GM21447 (cell line): ENCODE results near the gene CYP11A1.
A peak's percentile ranks its signal among the peaks of the same experiment; 100 is the strongest.

Experiments used
- ATAC-seq: cut with Tn5 transposase; IDR thresholded peaks from one replicate; pipeline ENCODE4 v1.9.1; 2021; ENCODE audit not compliant: unreplicated experiment

Gene CYP11A1

DNA sequence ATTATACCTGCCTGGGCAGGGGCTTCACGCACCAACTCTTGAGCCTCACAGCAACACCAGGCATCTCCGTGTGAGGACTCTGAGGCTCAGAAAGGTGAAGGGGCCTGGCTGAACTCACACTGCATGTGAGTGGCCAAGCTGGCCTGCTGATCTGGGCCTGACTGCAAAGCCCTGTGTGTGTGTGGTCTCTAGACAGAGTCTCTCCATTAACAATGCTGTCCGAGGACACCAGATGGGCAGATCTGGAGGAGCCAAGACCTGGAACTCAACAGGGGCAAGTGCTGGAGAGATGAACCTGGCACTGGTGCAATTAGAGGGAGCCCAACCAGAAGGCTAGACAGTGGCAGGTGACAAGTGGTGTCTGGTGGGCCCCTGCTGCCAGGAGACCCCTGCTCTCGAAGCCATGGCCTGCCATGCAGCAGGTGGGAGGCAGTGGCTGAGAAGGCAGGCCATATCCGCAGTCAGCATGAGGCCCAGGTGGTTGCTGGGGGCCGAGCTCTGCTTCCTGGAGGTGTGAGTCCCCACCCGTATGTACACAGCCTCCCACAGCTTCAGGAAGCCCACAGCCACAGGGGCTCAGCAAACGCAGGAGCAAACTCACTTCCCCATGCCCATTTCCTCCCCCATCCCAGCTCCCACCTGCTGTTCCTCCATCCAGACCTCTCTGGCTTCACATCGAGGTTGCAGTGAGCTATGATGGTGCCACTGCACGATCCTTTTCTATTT, 39.0 kb downstream of the CYP11A1 start:
- no peak for ATAC-seq

DNA sequence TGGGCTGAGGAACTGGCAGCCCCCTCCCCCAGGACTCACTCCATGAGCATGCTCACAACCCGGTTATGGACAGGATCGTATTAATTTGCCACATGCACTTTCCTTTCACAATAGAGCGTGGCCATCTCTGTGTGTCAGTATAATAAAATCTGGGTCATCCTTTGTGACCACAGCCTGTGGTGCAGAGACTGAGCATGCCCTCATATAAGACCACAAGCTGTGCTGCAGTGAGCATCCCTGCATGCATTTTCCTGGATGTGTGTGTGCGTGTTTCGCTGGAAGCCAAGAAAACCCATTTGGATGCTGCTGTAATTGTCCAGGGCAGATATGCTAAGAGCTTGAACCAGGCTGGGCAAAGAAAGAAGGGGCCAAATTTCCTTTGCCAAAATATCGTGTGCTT, 39.7 kb downstream of the CYP11A1 start:
- ATAC-seq = no peak

DNA sequence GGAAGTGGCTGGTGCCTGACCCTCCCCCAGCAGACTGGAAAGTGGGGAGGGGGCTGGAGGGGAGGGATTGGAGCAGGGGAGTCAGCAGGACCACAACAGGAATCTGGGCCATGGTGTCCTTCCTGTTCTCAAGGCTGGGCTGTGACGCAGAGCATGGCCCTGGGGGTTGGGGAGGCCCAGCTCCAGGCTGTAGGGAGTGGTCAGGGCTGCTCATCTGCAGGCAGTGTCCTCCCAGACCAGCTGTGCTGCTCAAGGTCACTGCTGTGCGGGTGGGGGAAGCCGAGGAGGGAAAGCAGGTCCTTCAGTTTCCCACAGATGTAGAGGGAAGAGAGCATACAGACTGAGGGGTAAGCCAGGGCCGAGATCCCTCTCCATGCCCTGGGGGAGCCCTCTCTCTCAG, 40.7 kb downstream of the CYP11A1 start:
- ATAC-seq = no peak

DNA sequence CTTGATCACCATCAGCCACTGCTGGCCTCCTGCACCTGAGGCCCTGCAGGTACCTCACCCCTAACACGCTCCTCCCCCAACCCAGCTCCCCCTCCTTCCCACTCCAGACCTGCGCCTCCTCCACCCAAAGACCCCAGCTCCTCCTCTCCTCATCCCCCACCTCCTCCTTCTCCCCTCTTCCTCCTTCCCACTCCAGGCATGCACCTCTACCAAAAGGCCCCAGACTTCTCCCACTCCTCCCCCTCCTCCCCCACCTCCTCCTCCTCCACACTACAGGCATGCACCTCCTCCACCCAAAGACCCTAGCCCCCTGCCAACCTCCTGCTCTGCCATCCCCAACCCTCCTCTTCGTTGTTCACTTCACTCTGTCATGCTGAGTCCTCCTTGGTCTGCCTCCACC, 42.7 kb downstream of the CYP11A1 start:
- ATAC-seq = no peak

DNA sequence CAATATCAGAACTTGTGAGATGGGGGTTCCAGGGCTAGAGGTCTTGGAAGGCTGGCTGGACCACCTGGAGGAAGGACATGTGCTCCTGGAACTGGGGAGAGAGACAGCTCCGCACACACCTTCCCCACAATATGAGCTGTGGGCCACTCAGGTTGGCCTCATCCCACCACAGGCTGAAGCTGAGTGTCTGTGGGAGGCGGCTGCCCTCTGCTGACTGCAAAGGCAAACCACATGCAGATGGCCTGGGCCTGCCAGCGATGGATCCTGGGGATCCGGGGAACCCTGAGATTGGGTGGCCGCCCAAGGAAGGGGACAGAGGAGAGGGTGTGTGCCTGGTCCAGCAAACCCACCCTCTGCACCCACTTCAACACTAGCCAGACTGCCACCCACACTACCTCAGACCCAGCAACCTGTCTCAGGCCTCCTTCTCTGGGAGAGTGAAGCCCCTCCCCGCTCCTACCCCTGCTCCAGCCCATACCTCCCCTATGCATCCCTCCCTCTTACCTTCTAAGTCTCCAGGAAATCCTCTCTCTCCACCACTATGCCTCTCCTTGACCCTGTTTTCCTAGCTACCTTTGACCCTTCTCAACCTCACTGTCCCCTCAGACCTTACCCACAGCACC, 44.8 kb downstream of the CYP11A1 start:
- no peak for ATAC-seq

DNA sequence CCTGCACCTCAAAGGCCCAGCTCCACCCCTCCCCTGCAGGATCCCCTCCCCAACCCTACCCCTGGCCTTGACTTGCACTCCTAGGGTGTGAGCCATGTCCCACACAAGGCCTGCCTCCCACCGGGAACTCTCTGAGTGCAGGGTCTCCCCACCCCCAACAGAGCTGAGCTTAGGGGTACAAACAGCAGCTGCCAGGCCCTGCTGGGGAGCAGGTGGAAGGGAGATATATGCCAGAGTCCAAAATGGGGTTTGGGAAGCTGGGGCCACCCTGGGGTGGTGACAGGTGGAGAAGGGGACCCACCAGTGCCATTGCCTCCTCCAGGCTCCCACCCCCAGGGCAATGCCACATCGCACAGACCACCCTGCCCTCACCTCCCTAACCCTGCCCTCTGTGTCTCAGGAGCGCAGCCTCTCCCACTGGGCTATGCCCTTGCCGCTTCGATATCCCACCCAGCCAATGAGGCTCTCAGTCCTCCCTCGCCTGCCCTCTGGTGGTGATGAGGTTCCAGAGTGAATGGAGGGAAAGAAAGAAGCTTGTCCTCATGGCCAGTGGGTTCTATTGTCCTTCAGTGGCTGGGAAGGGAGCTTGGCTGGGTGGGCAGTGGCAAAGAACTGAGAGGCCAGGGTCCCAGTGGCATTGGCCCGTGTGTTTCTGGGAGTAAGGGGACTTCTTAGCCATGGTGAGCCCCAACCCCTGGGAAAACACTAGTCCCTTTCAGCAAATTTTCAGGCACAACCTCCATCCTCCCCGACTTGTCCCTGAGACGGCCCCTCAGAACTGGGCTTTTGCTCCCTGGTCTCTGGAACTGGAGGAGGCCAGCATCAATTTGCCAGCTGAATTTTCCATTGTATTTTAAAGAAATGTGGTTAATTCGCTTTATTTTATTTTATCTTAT, 46.8 kb downstream of the CYP11A1 start:
- no peak for ATAC-seq

DNA sequence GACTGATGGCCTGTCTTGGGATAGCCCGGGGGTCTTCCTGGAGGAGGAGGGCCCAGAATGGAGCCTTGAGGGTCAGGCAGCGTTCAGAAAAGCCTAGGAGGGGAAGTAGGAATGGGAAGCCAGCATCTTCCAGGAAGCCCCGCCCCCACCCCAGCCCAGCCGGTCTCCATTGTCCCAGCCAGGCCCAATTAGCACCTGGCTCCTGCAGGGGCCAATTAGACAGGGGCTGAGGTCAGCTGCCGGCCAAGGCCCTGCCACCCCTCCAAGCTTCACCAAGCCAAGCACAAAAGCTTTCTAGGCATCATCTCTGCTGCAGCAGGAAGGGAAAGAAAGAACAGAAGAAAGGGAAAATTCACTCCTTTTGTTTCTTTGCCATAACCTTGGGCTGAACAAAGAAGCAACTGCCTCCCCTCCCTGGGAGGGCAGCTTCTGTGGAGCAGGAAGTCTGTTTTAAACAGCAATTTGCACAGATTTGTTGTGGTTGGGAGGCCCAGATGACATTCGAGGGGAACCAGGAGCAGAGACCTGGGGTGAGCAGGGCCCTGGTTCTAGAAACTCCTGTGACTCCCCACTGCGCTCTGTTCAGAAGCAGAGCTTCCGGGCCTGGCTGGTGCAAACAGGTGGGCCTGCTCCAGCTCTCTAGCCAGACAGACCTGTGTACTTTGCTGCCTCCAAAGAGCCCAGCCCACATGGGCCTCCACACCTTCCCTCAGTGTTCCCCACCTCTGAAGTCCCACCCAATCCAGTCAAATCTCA, 47.7 kb downstream of the CYP11A1 start:
- no peak for ATAC-seq

DNA sequence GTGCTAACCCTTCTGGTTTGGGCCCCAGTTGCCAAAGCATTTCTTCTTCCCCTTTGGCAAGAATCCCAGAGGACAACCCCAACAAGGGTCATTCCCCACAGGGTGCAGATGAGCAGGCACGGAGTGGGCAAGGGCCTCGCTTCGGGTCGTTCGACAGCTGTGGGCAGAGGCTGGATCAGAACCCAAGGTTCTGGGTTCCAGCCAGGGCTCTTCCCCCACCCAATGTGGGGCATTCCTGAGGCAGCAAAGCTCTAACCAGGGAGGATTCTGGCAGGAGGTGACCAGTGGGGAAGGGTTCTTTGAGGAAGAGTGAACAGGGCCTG, 48.3 kb downstream of the CYP11A1 start:
- no peak for ATAC-seq

DNA sequence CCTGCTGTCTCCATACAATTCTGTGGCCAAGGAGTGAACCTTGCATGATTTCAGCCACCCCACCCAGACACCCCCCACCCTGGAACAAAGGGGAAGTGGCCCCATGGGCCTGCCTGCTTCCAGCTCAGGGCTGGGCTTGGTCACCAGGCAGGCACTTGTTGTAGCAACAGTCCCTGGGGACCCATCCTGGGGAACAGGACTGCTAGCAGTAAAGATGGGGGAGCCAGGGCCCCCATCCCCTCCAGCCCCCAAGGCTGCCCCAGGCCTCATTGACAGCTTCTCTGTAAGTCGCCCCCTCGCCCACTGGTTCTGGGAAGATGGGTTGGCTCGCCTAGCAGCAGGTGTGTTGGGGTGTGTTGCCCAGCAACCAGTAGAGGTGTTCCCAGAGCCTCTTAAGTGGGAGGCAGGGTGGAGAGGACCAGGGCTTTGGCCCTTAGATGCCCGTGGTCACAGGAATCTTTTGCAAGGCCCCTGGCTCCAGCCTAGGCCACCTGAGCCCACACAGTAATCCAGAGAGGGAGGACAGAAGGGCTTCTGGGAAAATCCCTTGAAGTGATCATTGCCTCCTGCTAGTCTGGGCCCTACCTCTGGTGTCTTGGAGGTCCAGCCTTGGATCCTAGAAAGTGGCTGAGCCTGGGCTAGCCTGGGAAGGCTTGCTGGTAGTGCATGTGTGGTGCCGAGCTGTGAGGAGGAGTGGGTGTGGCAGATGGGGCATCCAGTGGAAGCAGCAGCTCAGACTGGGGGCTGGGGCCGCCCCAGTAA, 48.9 kb downstream of the CYP11A1 start:
- no peak for ATAC-seq

DNA sequence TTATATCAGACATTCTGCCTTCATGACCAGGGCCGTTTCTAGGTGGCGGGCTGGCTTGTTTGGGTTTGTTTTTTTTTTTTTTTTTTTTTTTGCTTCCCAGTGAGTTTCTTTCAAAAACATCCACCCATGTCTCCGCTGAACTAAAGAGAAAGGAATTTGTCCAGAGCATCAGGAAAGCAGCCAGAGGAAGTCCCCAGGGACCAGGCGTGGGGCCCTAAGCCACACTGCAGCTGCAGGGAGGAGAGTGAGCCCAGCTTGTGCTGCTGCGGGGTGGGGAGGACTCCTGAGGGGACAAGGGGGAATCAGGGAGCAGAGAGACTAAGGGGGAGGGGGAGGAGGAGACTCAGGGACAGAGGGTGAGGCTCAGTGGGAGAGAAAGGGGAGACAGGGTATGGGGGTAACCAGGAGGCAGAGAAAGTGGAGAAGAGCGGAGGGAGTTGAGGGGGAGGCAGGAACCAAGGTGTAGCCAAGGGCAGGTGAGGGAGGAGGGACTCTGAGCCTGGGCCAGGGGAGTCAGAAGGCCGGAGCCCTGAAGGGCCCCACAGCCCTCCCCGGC, 49.5 kb downstream of the CYP11A1 start:
- ATAC-seq = no peak

DNA sequence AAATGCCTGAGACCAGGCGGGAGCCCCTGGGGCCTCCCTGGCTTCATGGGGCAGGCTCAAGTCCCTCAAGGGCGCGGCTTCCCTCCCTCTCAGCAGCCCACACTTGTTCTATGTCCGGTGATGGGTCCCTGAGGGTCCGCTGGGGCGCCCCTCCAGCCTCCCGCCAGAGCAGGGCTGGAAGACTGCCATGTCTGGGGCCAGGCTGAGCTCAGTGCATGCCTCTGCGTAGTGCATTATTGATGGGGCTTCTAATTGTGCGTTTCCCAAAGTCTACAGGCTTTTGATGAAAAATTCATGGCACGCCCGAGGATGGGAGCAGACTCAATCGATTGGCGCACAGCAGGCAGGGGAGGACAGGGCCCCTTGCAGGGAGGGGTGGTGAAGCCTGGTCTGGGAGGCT, 51.3 kb downstream of the CYP11A1 start:
- ATAC-seq = no peak

DNA sequence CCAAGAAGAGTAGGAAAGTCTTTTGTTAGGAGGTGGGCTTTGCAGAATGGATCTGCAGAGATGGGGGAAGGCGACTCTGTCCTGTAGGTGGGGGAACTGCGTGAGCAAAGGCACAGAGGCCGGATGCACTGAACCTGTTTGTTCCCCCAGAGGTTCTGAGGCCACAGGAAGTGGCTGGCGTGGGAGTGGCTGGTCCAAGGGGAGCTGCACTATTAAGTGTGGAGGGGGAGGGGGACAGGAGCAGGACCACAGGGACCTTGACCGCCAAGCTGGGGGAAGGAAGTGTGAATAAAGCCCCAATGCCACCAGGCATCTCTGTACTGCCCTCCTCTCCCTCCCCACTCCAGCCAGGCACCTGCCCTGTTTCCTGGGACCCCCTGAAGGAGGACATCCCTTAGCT, 51.8 kb downstream of the CYP11A1 start:
- ATAC-seq = peak; percentile 70

DNA sequence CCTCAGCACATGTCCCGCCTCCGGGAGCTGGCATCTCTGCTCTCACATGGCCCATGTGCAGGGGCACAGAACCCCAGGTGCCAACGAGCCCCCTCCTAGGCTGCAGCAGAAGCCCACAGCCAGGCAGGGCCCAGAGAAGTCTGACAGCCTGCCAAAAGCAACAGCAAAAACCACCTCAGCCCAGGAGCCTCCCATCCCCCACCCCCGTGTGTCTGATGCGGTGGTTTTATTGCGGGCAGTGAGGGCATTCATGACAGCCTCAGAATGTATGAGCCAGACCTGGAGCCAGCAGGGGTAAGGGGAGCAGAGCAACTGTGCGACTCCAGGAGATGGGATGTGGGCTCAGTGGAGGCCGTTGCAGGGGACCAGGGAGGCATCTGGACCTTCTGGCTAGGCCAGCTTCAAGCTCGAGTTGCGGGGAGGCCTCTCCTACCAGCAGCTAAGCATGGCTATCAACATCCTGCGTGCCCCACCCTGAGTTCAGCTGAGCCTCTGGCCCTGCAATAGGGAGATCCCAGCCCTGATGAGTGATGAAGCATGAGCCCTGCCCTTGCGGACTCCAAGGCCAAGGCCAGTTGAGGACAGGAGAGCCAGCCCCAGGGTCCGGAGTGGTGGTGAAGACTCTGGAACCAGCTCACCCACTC, 52.5 kb downstream of the CYP11A1 start:
- ATAC-seq = no peak

DNA sequence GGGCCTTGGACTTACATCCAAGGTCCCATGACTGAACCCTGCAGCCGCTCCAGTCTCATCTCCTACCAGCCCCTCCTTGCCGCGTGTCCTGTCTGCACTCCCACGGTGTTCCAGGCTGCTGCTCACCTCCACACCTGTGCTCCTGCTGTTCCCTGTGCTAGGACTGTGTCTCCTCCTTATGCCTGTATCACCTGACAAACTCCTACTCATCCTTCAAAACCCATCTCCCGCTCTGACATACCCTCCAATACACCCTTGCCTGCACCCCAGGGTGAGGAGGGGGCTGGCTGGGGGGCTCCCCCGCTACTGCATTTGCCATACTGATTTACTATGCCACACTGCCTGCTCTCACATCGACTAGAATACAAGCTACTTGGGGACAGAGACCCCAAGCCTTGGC, 53.6 kb downstream of the CYP11A1 start:
- ATAC-seq = no peak

DNA sequence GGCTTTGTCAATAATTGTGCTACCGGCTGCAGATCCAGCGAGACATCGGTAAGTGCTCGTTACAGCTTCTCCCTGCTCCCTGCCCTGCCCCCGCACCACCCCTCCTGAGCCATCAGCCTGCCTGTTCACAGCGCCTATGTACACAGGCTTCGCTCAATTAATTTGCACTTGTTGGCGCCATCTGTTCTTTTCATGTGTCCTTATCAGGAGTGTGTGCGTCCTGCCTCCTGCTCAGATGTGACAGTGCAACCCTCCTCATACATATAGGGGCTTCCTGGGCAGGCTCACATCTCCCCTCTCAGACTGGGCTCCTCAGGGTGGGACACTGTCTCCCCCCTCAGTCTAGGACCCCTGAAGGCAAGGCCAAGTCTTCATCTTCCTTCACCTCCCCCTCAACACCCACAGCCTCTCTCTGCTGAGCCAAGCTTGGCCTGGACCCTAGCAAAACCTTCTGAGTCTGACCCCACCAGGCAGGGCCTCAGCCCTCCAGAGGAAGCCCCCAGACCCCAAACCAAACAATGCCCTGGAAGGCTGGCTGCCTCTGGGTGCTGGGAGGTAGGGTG, 54.9 kb downstream of the CYP11A1 start:
- no peak for ATAC-seq

DNA sequence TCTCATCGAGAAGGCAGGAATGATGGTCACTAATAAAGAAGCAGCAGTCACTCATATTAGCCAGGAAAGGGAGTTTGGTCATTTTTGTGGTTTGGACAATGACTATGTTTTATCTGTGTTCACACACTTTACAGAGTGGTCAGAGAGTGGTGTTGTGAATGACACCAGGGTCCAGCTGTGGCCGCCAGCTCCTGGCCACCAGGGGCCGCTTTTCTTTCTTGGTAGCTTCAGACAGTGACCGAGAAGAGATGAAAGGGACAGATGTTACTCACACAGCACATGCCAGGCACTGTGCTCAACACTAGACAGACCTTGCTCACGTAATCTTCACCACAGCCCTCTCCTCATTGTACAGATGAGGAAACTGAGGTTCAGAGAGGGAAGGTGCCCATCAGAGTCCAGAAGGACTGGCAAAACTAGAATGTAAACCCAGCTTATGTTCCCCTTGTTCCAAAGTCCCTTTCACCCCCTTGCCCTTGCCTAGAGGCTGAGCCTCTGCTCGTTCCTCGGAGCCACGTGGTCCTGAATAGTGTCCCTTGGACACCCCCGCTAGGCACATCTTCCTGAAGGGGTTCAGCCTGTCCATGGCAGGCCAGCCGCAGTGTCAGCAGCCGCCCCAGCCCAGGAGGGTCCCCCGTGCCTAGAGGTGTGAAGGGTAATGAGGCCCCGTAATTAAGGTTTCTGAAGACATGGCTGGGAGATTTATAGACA, 55.6 kb downstream of the CYP11A1 start:
- no peak for ATAC-seq

DNA sequence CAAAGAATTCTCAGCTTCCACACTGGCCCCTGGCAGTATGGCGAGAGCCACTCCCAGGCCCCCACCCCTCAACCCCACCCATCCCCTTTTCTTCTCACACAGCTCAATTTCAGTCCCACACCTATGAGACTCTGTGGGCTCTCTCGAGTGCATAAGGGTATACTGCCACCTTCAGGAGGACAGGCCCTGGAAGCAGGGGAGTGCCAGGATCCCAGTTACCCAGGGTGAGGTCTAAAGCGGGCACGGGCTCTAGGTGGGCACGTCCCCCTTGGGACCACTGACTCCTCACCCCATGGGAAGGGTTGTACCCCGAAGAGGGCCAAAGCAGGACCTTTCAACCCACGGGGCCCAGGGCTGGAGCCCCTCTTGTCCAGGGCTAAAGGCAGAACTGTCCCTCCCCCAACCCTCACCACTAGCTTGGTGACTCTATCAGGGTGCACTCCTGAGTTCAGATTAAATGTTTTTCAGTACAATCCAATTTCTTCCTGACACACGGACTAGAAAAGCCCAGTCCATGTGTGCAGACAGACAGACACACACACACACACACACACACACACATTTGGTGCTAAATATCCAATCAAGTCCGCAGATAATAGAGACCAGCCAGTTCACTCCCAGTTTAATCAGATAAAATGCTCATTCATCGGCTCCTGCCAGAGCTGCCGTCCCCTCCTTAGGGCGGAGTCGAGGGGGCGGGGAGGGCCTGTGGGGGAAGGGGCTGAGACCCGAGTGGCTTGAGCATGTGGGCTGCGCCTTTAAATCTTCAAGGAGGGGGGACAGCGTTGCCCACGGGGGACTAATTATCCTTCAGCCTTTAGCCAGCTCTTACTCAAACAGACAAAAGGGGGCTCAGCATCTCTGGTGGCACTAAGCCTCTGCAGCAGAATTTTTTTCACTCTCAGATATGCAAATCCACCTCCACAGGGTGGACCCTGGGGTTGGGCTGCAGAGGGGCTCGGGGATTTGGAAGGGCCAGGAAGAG, 59.3 kb downstream of the CYP11A1 start:
- no peak for ATAC-seq

DNA sequence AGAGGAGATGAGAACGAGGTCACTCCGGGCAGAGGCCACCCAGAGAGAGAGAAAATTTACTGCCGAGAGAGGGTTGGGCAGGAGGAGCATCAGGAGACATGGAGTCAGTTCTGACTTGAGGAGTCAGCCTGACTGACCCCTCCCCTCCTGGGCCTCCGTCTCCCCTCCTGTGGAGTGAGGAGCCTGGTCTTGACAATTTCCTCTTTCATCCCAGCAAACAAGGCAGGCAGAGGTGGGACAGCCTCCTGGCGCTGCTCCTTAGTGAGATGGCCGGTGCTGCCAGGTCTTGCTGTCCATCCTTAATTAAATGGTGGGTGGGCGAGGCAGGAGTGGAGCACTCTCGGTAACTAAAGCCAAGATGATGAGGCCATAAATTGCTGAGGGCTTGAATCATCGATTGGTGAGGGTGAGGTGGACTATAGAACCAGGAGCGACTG, 60.6 kb downstream of the CYP11A1 start:
- ATAC-seq = no peak
